Purkinje cell (primary cell): ENCODE measurements around the gene HCK. TPM values are rescaled to one million over a fixed set of nuclear protein-coding genes. Genes with fewer than 3 reads are reported as not detected.

Experiments used
- polyA plus RNA-seq: library from polyadenylated mRNA; unstranded; fragments of >200 nt; fragmentation: Nextera tagmentation; gene quantifications from 2 replicates; pipeline ENCODE4 v1.2.1, GENCODE V29; 2014

HCK gene
- not detected in 2 replicates for polyA plus RNA-seq

DNA sequence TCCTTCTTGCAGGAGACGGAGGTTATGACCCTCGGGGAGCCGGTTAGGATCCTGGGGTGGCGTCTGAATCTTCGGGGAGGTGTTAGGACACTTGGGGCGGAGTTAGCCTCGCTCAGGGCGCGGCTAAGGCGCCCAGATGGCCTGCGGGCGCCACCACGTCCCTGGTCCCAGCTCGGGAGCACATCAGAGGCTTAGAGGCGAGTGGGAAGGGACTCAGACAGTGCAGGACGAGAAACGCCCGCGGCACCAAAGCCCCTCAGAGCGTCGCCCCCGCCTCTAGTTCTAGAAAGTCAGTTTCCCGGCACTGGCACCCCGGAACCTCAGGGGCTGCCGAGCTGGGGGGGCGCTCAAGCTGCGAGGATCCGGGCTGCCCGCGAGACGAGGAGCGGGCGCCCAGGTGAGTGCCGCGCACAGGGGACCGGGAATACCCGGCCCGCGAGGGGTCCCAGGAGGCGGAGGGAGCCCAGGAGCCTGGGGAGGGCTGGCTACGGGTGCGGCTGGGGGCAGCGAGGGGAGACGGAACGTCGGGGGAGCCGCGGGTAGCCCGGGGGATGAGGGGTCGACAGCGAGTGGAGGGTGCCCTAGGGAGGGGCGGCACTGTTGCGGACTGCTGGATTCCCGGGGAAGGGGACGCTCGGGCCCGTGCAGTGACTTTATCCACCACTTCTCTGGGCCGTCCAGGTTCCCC, at the start of gene HCK:
Gene HCK, plus strand, starts transcription at position 153 of the 688 bp plus-strand sequence.

GRCh38 chr20:32010101-32010500, 41.9 kb upstream of the HCK start, which contains the start of gene CCM2L:
Gene CCM2L (plus strand): TSS chr20:32010438. CDS start chr20:32010455, 17 bp downstream.

DNA sequence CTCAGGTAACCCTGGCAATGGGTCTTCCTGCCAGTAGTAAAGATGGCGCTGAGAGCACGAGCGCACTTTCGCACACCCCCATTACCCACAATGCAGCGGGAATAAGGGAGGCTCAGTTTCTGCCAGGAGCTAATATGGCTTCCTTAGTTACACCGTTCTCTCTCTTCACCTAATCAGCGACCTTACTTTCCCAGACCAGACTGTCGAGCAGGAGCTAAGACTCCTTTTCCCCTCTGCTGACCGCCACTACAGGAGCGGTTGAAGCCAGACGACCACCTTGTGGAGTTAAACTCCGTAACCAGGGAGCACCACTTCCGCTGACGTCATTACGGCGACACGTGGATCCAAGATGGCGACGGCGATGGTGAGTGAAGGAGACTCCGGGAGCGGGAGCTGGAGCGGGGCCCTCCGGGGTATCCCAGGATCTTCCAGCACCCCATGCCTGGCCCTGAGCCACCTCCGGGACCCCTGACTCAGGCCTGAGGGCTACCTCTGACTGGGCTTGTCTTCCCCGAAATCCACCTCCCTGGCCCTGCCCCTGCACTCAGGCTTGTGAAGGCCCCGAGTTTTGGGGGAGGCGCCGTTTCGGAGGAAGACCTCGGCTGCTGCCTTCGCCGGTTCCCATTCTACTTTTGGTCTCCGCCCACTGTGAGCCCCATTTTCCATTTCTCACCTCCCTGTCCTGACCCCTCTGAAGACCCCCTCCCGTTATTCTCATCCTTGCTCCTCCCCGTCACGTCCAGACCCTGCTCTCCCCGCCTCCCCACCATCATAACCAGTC, 57.5 kb downstream of the HCK start, which contains the start of gene TM9SF4:
Gene TM9SF4, plus strand, starts transcription at position 323 of the 781 bp plus-strand sequence. Its CDS starts 27 bp downstream, at position 350.

Other genes starting within 250 kb of the HCK start
- gene MYLK2, start 232.9 kb upstream of the HCK start, polyA plus RNA-seq, result not detected in 2 replicates
- not detected in 2 replicates for gene FOXS1, start 206.6 kb upstream of the HCK start, polyA plus RNA-seq
- not detected in 2 replicates for gene DUSP15, start 181.7 kb upstream of the HCK start, polyA plus RNA-seq
- gene TTLL9, start 181.6 kb upstream of the HCK start, polyA plus RNA-seq, result 0.14 TPM in 1 of 2 replicates, not detected in the other
- 26.0 and 32.6 TPM in 2 replicates for gene PDRG1, start 100.2 kb upstream of the HCK start, polyA plus RNA-seq
- 0.04 and 0.35 TPM in 2 replicates for gene XKR7, start 84.1 kb upstream of the HCK start, polyA plus RNA-seq
- gene CCM2L, start 41.8 kb upstream of the HCK start, polyA plus RNA-seq, result 0.13 TPM in 1 of 2 replicates, not detected in the other
- gene TM9SF4, start 57.5 kb downstream of the HCK start, polyA plus RNA-seq, result 27.8 and 31.2 TPM in 2 replicates
- 0.24 and 0.28 TPM in 2 replicates for gene PLAGL2, start 155.5 kb downstream of the HCK start, polyA plus RNA-seq
- gene POFUT1, start 155.6 kb downstream of the HCK start, polyA plus RNA-seq, result 1.7 and 2.1 TPM in 2 replicates
- gene KIF3B, start 225.4 kb downstream of the HCK start, polyA plus RNA-seq, result 14.4 TPM in 2 replicates